Measurements from ENCODE around the gene P2RY12. TPM values are rescaled to one million over a fixed set of nuclear protein-coding genes. Genes with fewer than 3 reads are reported as not detected.

Gene P2RY12
- total and polyA plus RNA-seq, 2 experiments from 2014 or later: 0.22 TPM; not detected in 1

DNA sequence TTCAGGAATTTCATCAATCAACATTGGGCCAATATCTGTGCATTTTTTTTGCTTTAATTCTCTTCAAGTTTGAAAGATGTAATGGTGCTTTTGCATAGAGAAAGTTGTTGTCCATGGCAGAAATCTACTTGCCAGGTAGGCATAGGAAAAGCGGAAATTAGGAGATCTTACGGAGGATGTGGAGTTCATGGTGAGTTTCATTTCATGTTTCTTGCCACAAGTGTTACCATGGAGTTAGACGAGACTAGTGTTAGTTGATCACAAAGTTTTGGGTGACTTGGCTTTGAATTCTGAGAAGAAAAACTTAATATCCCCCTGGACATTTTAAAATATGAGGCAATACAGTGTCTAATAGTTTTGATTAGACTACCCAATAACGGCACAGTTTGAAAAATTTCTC, 54.2 kb downstream of the P2RY12 start:
- no peak overlapping the region for H3K4me3 ChIP-seq

GRCh38 chr3:151329363-151329762, 55.2 kb downstream of the P2RY12 start, which contains the start of gene P2RY13:
Gene P2RY13, minus strand, starts transcription at chr3:151329549. Its CDS starts 21 bp downstream, at chr3:151329528.
- Histone ChIP-seq H3K36me3 (no peaks in the 10 kb centered on the region), H3K4me3 (no peak within 1 kb of the TSS), H3K27me3 (no peaks in the 10 kb centered on the region), H3K9me3 (ENCODE audit: low read depth) (no peaks in the 10 kb centered on the region), H3K27ac (no peak within 1 kb of the TSS), H3K4me1 (ENCODE audit: low read depth) (no peaks in the 10 kb centered on the region)
- no peak for DNase-seq (ENCODE audit: low read depth in 1 of 2, low spot score in 1 of 2)
- TF ChIP-seq, protein P1, sequence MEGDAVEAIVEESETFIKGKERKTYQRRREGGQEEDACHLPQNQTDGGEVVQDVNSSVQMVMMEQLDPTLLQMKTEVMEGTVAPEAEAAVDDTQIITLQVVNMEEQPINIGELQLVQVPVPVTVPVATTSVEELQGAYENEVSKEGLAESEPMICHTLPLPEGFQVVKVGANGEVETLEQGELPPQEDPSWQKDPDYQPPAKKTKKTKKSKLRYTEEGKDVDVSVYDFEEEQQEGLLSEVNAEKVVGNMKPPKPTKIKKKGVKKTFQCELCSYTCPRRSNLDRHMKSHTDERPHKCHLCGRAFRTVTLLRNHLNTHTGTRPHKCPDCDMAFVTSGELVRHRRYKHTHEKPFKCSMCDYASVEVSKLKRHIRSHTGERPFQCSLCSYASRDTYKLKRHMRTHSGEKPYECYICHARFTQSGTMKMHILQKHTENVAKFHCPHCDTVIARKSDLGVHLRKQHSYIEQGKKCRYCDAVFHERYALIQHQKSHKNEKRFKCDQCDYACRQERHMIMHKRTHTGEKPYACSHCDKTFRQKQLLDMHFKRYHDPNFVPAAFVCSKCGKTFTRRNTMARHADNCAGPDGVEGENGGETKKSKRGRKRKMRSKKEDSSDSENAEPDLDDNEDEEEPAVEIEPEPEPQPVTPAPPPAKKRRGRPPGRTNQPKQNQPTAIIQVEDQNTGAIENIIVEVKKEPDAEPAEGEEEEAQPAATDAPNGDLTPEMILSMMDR (IDR thresholded peaks at IDR 0.05; ENCODE audit: low read depth, low read length): no peak

More for the DNA sequence above, 54.2 kb downstream of the P2RY12 start:
- TF ChIP-seq, protein P1 (IDR thresholded peaks at IDR 0.05; ENCODE audit: low read depth, low read length): no peak
- no peaks in the 10 kb centered on the region for H3K36me3 ChIP-seq
- H3K27me3 ChIP-seq: no peaks in the 10 kb centered on the region
- no peak overlapping the region for H3K27ac ChIP-seq
- H3K9me3 ChIP-seq (ENCODE audit: low read depth): no peaks in the 10 kb centered on the region
- no peak for DNase-seq (ENCODE audit: low read depth in 1 of 2, low spot score in 1 of 2)
- no peaks in the 10 kb centered on the region for H3K4me1 ChIP-seq (ENCODE audit: low read depth)

DNA sequence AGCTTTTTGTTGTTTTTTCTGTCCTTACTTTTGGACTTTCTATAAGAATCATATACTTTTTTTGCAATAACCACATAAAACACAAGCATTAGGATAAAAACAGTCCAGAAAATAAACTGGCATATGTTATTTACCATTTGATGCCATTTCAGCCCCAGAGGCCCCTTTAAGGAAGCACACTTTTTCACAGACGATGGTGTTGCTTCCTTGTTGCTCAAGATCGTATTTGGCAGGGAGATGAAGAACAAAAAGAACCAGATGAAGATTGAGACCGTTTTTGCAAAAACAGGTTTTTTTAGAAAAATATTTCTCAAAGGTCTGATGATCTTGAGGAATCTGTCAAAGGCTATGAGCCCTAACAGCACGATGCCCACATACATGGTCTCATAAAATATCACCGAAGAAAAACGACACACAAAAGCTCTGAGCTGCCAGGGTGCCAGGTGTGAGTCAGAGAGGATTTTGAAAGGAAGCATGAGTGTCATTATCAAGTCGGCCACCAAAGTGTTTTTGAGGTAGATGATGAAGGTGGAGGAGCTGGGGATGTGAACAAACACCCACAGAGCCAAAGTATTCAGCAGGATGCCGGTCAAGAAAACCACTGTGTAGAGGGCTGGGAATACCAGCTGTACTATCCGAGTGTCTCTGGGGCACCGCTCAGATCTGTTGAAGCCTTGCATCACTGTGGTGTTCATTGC, 56.1 kb downstream of the P2RY12 start:
- Histone ChIP-seq H3K27ac (no peak overlapping the region), H3K9me3 (ENCODE audit: low read depth) (no peaks in the 10 kb centered on the region), H3K27me3 (no peaks in the 10 kb centered on the region), H3K4me1 (ENCODE audit: low read depth) (no peaks in the 10 kb centered on the region), H3K36me3 (no peaks in the 10 kb centered on the region), H3K4me3 (no peak overlapping the region)
- peak in 1 of 2 donors; percentile 56 for DNase-seq (ENCODE audit: low read depth in 1 of 2, low spot score in 1 of 2)
- TF ChIP-seq, protein P1 (IDR thresholded peaks at IDR 0.05; ENCODE audit: low read depth, low read length): no peak

DNA sequence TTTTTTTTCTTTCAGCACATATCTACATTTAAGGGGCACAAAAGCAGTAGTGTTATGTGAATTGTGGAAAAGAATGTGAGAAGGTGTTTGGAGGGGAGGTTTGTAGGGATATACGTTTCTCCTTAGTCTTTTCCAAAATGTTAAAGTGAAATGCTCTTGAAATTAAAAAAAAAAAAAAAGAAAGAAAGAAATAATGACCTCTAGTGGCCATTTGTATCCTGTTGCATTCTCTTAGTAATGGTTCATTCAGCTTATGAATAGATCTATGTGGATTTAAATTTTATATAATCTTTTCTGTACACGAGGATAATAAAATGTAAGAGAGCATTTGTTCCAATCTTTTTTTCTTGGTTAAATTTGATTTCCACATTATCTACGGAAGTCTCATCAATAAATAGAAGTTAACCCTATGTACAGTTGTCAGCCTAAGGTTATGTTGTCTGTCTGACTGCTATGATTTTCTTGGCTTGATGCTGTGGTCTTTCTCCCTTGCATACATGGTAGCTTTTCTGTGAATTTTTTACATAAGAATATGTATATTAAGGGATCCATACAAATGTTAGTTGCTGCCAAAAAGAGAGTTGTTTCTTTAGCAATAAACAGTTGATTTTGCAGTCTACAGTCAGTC, 56.9 kb downstream of the P2RY12 start:
- H3K36me3 ChIP-seq: no peaks in the 10 kb centered on the region
- H3K4me3 ChIP-seq: no peak overlapping the region
- TF ChIP-seq, protein P1 (IDR thresholded peaks at IDR 0.05; ENCODE audit: low read depth, low read length): peak; percentile 66
- H3K27me3 ChIP-seq: no peaks in the 10 kb centered on the region
- peak; percentile 24 to 44 for DNase-seq (ENCODE audit: low read depth in 1 of 2, low spot score in 1 of 2)
- no peaks in the 10 kb centered on the region for H3K9me3 ChIP-seq (ENCODE audit: low read depth)
- no peak overlapping the region for H3K27ac ChIP-seq
- no peaks in the 10 kb centered on the region for H3K4me1 ChIP-seq (ENCODE audit: low read depth)

DNA sequence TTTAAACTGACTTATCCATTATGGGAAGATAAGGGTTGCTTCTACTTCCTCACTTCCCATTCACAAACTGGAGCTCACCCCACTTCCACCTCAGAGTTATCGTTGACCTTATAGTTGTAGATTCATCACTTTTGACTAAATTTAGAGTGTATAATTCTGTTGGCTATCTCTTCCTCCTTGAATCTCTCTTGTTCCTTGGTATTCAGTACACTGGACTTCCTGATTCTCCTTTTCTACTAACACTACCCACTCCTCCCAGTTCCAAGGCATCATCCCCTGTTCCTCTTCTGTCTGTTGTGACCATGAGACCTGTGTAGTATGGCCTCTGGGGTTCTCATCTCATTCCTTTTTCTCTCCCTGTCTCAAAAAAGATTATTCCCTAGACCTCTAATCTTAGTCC, 62.0 kb downstream of the P2RY12 start:
- Histone ChIP-seq H3K27ac (no peak overlapping the region), H3K36me3 (no peaks in the 10 kb centered on the region), H3K4me1 (ENCODE audit: low read depth) (no peaks in the 10 kb centered on the region), H3K9me3 (ENCODE audit: low read depth) (no peaks in the 10 kb centered on the region), H3K4me3 (no peak overlapping the region), H3K27me3 (no peaks in the 10 kb centered on the region)
- DNase-seq (ENCODE audit: low read depth in 1 of 2, low spot score in 1 of 2): no peak
- TF ChIP-seq, protein P1 (IDR thresholded peaks at IDR 0.05; ENCODE audit: low read depth, low read length): no peak
